Prostate gland (tissue), 2 donors: Measurements from ENCODE around the gene RETREG1.

Experiments used
- POLR2A ChIP-seq: fragments of 450-650 bp; IDR thresholded peaks from one replicate; pipeline ENCODE4 v1.6.1; 2016; ENCODE audit warnings: antibody characterized with exemption, mild to moderate bottlenecking
- POLR2AphosphoS5 ChIP-seq: sonication (generic); formaldehyde crosslinking; IDR thresholded peaks from one replicate; pipeline ENCODE4 v1.6.1; 2017; ENCODE audit warnings: antibody characterized with exemption
- TF ChIP-seq, protein P1 (sequence below), 4 experiments: fragments of 200-600 bp in 2 of 4; fragments of 450-650 bp in 2 of 4; sonication (generic) in 2 of 4; IDR thresholded peaks; 1 replicate in 3 of 4; 2 replicates in 1 of 4; pipeline ENCODE4 v1.5.1; 2016 to 2019; ENCODE audit warnings: antibody characterized with exemption in 4 of 4, mild to moderate bottlenecking in 2 of 4, moderate library complexity in 2 of 4

DNA sequence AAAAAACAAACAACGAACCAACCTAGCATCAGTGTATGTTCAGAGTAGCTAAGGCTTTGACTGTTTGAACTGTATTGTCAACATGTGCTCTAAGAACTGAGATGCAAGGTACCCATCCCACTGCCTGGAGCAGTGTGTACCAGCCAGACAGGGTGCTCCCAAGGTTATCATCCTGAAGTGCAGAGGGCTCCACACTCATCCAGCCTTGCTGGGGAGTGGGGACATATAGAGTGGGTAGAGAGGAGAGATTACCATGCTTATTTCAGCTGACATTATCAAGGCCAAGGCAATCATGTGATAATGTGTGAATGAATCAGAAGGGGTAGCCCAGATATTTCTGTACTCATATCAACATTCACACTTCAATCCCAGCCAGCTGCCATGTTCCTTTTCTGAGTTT lies 82.5 kb downstream of the RETREG1 start:
- TF ChIP-seq, protein P1, sequence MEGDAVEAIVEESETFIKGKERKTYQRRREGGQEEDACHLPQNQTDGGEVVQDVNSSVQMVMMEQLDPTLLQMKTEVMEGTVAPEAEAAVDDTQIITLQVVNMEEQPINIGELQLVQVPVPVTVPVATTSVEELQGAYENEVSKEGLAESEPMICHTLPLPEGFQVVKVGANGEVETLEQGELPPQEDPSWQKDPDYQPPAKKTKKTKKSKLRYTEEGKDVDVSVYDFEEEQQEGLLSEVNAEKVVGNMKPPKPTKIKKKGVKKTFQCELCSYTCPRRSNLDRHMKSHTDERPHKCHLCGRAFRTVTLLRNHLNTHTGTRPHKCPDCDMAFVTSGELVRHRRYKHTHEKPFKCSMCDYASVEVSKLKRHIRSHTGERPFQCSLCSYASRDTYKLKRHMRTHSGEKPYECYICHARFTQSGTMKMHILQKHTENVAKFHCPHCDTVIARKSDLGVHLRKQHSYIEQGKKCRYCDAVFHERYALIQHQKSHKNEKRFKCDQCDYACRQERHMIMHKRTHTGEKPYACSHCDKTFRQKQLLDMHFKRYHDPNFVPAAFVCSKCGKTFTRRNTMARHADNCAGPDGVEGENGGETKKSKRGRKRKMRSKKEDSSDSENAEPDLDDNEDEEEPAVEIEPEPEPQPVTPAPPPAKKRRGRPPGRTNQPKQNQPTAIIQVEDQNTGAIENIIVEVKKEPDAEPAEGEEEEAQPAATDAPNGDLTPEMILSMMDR (IDR thresholded peaks at IDR 0.05), result no peak
- TF ChIP-seq POLR2A (no peak), POLR2AphosphoS5 (no peak)
